ENCODE data around the gene TNFRSF19. TPM values are rescaled to one million over a fixed set of nuclear protein-coding genes. Genes with fewer than 3 reads are reported as not detected.

The TNFRSF19 gene
- total and polyA plus RNA-seq, 8 donors = 1.2 to 14.0 (median 2.7) TPM; not detected in 1

GRCh38 chr13:23711355-23711754, 141.1 kb downstream of the TNFRSF19 start:
- WGBS, 5 donors = 86 to 94% (median 88%) methylated on average over 3 of the region's 3 CpGs
- no peak overlapping the region for H3K4me3 ChIP-seq
- intact Hi-C loops (cut with DNase I; ENCODE audit: low total_unique reads) = loop anchor here (10.0 kb wide), 1 partner anchor 247 kb away; no protein-coding TSS in a partner anchor
- TF ChIP-seq POLR2A (IDR thresholded peaks at IDR 0.05) (no peak), CTCF (IDR thresholded peaks at IDR 0.05) (no peak), POLR2AphosphoS5 (IDR thresholded peaks at IDR 0.05) (no peak), EP300 (IDR thresholded peaks at IDR 0.05) (no peak)
- no peaks in the 10 kb centered on the region for H3K4me1 ChIP-seq
- no peaks in the 10 kb centered on the region for H3K36me3 ChIP-seq
- H3K27me3 ChIP-seq = no peaks in the 10 kb centered on the region
- no peak for DNase-seq
- no peak overlapping the region for H3K27ac ChIP-seq
- no peaks in the 10 kb centered on the region for H3K9me3 ChIP-seq

GRCh38 chr13:23714672-23715071, 144.5 kb downstream of the TNFRSF19 start:
- intact Hi-C loops (cut with DNase I; ENCODE audit: low total_unique reads) = loop anchor here (10.0 kb wide), 1 partner anchor 250 kb away; no protein-coding TSS in a partner anchor
- Histone ChIP-seq H3K4me3 (no peak overlapping the region), H3K36me3 (no peaks in the 10 kb centered on the region), H3K27me3 (no peaks in the 10 kb centered on the region), H3K4me1 (no peaks in the 10 kb centered on the region), H3K9me3 (no peaks in the 10 kb centered on the region), H3K27ac (no peak overlapping the region)
- 65 to 89% (median 84%) methylated on average over 5 of the region's 5 CpGs for WGBS, 5 donors
- DNase-seq = no peak
- TF ChIP-seq POLR2A (IDR thresholded peaks at IDR 0.05) (no peak), POLR2AphosphoS5 (IDR thresholded peaks at IDR 0.05) (no peak), CTCF (IDR thresholded peaks at IDR 0.05) (no peak), EP300 (IDR thresholded peaks at IDR 0.05) (no peak)

GRCh38 chr13:23715092-23715761, 145.0 kb downstream of the TNFRSF19 start:
- no peaks in the 10 kb centered on the region for H3K27me3 ChIP-seq
- 87 to 97% (median 89%) methylated on average over 16 to 19 of the region's 19 CpGs for WGBS, 5 donors
- H3K4me1 ChIP-seq = no peaks in the 10 kb centered on the region
- H3K36me3 ChIP-seq = no peaks in the 10 kb centered on the region
- intact Hi-C loops (cut with DNase I; ENCODE audit: low total_unique reads) = loop anchor here (10.0 kb wide), 1 partner anchor 250 kb away; no protein-coding TSS in a partner anchor
- H3K4me3 ChIP-seq = no peak overlapping the region
- H3K27ac ChIP-seq = no peak overlapping the region
- H3K9me3 ChIP-seq = no peaks in the 10 kb centered on the region
- TF ChIP-seq POLR2A (IDR thresholded peaks at IDR 0.05) (no peak), POLR2AphosphoS5 (IDR thresholded peaks at IDR 0.05) (no peak), EP300 (IDR thresholded peaks at IDR 0.05) (no peak), CTCF (IDR thresholded peaks at IDR 0.05) (no peak)
- no peak for DNase-seq

- TF ChIP-seq POLR2AphosphoS5 (IDR thresholded peaks at IDR 0.05) (no peak), EP300 (IDR thresholded peaks at IDR 0.05) (no peak), POLR2A (IDR thresholded peaks at IDR 0.05) (no peak), CTCF (IDR thresholded peaks at IDR 0.05) (peak in 2 of 7 experiments; percentile 33 to 36)
- no peak overlapping the region for H3K4me3 ChIP-seq
- H3K27me3 ChIP-seq = no peaks in the 10 kb centered on the region
- no peaks in the 10 kb centered on the region for H3K9me3 ChIP-seq
- WGBS, 5 donors = 68 to 90% (median 86%) methylated on average over 6 to 11 of the region's 11 CpGs
- intact Hi-C loops (cut with DNase I; ENCODE audit: low total_unique reads) = loop anchor here (10.0 kb wide), 1 partner anchor 251 kb away; no protein-coding TSS in a partner anchor
- DNase-seq = peak in 1 of 2 donors; percentile 60
- no peaks in the 10 kb centered on the region for H3K36me3 ChIP-seq
- no peaks in the 10 kb centered on the region for H3K4me1 ChIP-seq
- H3K27ac ChIP-seq = no peak overlapping the region
Measured at GRCh38 chr13:23715762-23716235, 145.6 kb downstream of the TNFRSF19 start.

All from stomach (tissue), 9 donors.